ENCODE results near the gene SYNE1.

The SYNE1 gene

DNA sequence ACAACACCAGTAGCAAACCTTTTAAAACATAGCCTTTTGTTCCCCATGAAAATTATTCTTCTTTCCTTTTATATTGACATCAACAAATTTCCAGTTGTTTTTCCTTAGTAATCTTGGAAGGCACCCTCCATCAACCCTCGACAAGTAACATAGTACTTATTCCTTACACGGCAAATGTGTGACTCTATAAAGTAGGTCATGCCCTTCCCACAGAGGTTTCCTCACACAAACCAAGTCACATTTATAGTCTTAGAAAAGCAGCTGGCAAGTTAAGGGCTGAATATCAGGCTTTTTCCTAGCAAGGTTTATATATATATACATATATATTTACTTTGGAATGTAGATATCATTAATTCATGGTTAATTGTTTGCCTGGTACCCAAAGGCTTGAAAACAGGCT is 371.5 kb downstream of the SYNE1 start:
- no peak overlapping the region for H3K9ac ChIP-seq (ENCODE audit: low read length in 2 of 2)
- no peaks in the 10 kb centered on the region for H3K27me3 ChIP-seq (ENCODE audit: control insufficient read depth in 1 of 2, insufficient read depth in 2 of 2, low read length in 2 of 2)
- H3K27ac ChIP-seq (ENCODE audit: low read length), result no peak overlapping the region
- no peak overlapping the region for H3K4me3 ChIP-seq (ENCODE audit: low read length in 2 of 2)
- H3K9me3 ChIP-seq (ENCODE audit: control insufficient read depth in 2 of 2, low read length in 2 of 2), result no peaks in the 10 kb centered on the region
- peaks cover 24 to 32% of the 10 kb centered on the region in 2 donors for H3K36me3 ChIP-seq (ENCODE audit: control insufficient read depth in 2 of 2, insufficient read depth in 2 of 2, low read length in 2 of 2)
- peaks cover 3% of the 10 kb centered on the region for H3K4me1 ChIP-seq (ENCODE audit: control insufficient read depth, insufficient read depth, low read length)

DNA sequence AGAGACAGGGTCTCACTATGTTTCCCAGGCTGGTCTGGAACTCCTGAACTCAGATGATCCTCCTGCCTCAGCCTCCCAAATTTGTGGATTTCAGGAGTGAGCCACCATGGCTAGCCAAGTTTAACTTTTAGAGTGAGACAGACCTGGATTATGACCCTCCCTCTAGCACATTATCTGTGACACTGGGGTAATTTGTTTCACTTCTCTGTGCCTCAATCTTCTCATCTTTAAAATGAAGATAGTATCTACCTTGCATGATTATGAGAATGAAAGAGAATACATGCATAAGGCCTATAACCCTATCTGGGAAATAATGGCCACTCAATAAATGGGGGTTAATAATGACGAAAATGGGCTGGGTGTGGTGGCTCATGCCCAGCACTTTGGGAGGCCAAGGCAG is 373.6 kb downstream of the SYNE1 start:
- Histone ChIP-seq H3K4me3 (ENCODE audit: low read length in 2 of 2) (no peak overlapping the region), H3K27me3 (ENCODE audit: control insufficient read depth in 1 of 2, insufficient read depth in 2 of 2, low read length in 2 of 2) (no peaks in the 10 kb centered on the region), H3K9ac (ENCODE audit: low read length in 2 of 2) (no peak overlapping the region), H3K9me3 (ENCODE audit: control insufficient read depth in 2 of 2, low read length in 2 of 2) (no peaks in the 10 kb centered on the region), H3K4me1 (ENCODE audit: control insufficient read depth, insufficient read depth, low read length) (no peaks in the 10 kb centered on the region), H3K36me3 (ENCODE audit: control insufficient read depth in 2 of 2, insufficient read depth in 2 of 2, low read length in 2 of 2) (peaks cover 30 to 41% of the 10 kb centered on the region in 2 donors), H3K27ac (ENCODE audit: low read length) (no peak overlapping the region)

DNA sequence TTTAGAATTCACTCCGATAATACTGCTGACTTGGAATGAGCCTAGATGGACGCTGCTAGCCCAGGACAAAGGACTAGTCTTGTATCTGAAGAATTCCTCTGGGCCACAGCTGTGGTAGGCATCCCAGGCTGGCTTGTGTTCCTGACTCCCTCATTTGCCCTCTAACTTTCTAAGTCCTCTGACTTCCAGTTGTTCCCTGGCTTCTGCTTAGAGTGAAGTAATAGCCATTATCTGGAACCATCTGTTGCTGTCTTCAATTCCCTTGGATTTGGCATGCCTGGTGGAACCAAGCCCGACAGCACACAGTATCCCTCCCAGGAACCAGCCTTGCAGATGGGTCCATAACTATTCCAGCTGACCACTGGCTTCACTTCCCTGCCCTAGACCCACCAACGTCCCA is 376.0 kb downstream of the SYNE1 start:
- peaks cover 39 to 46% of the 10 kb centered on the region in 2 donors for H3K36me3 ChIP-seq (ENCODE audit: control insufficient read depth in 2 of 2, insufficient read depth in 2 of 2, low read length in 2 of 2)
- H3K9ac ChIP-seq (ENCODE audit: low read length in 2 of 2), result peak overlapping the region in 1 of 2 donors; percentile 13
- H3K4me1 ChIP-seq (ENCODE audit: control insufficient read depth, insufficient read depth, low read length), result no peaks in the 10 kb centered on the region
- no peaks in the 10 kb centered on the region for H3K9me3 ChIP-seq (ENCODE audit: control insufficient read depth in 2 of 2, low read length in 2 of 2)
- no peaks in the 10 kb centered on the region for H3K27me3 ChIP-seq (ENCODE audit: control insufficient read depth in 1 of 2, insufficient read depth in 2 of 2, low read length in 2 of 2)
- H3K4me3 ChIP-seq (ENCODE audit: low read length in 2 of 2), result no peak overlapping the region
- peak overlapping the region; percentile 37 for H3K27ac ChIP-seq (ENCODE audit: low read length)

DNA sequence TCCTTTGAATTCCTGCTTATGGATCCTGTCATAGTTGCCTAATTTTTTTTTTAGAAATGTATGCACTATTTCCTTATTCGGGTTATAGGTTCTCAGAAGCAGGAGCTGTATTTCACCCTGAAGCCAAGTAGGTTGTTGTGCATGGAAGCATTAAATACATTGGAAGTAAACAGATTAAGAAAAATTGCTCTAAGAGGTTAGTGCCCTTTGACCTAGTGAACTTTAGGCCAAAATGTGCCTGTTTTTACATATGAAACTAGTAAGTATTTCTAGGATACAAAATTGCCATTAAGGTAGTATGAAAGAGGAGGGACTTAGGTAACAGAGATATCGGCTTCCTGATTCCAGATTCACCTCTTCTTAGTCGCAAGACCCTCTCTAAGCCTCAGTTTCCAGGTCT is 377.9 kb downstream of the SYNE1 start:
- Histone ChIP-seq H3K27ac (ENCODE audit: low read length) (no peak overlapping the region), H3K4me1 (ENCODE audit: control insufficient read depth, insufficient read depth, low read length) (no peaks in the 10 kb centered on the region), H3K9ac (ENCODE audit: low read length in 2 of 2) (no peak overlapping the region), H3K27me3 (ENCODE audit: control insufficient read depth in 1 of 2, insufficient read depth in 2 of 2, low read length in 2 of 2) (no peaks in the 10 kb centered on the region), H3K9me3 (ENCODE audit: control insufficient read depth in 2 of 2, low read length in 2 of 2) (no peaks in the 10 kb centered on the region), H3K36me3 (ENCODE audit: control insufficient read depth in 2 of 2, insufficient read depth in 2 of 2, low read length in 2 of 2) (peaks cover 52 to 57% of the 10 kb centered on the region in 2 donors), H3K4me3 (ENCODE audit: low read length in 2 of 2) (no peak overlapping the region)

DNA sequence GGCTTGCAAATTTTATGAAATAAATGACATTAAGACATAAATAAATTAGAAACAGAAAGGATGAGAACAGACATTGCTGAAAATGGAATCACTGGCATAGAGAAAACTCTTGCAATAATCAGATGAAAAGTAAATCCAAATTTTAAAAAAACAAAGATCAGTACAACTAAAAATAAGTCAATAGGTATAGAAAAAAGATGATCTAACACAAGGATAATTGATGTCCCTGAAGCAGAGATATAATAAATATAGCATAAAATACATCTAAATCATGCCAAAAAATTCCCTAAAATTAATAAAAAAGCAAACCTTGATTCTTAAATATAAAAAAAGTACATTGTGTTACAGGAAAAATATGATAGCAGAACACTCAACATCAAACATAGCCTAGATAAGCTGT is 379.6 kb downstream of the SYNE1 start:
- Histone ChIP-seq H3K27me3 (ENCODE audit: control insufficient read depth in 1 of 2, insufficient read depth in 2 of 2, low read length in 2 of 2) (no peaks in the 10 kb centered on the region), H3K9me3 (ENCODE audit: control insufficient read depth in 2 of 2, low read length in 2 of 2) (no peaks in the 10 kb centered on the region), H3K27ac (ENCODE audit: low read length) (no peak overlapping the region), H3K36me3 (ENCODE audit: control insufficient read depth in 2 of 2, insufficient read depth in 2 of 2, low read length in 2 of 2) (peaks cover 51% of the 10 kb centered on the region in 2 donors), H3K9ac (ENCODE audit: low read length in 2 of 2) (no peak overlapping the region), H3K4me3 (ENCODE audit: low read length in 2 of 2) (no peak overlapping the region), H3K4me1 (ENCODE audit: control insufficient read depth, insufficient read depth, low read length) (no peaks in the 10 kb centered on the region)

DNA sequence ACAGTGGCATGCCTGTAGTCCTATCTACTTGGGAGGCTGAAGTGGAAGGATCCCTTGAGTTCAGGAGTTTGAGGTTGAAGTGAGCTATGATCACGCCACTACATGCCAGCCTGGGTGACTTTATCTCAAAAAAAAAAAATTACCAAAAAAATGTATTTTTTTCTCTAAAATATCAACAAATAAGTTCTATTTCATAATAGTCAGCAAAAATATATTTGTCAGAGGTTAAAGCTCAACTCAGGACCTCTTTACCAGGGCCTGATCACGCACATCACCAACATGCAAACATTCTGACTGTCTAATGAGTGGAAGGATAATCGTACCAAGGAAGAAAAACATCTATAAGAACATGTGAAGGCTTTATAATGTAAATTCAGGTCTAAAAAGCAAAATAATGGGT is 387.0 kb downstream of the SYNE1 start:
- H3K36me3 ChIP-seq (ENCODE audit: control insufficient read depth in 2 of 2, insufficient read depth in 2 of 2, low read length in 2 of 2), result peaks cover 15 to 22% of the 10 kb centered on the region in 2 donors
- no peak overlapping the region for H3K9ac ChIP-seq (ENCODE audit: low read length in 2 of 2)
- no peaks in the 10 kb centered on the region for H3K27me3 ChIP-seq (ENCODE audit: control insufficient read depth in 1 of 2, insufficient read depth in 2 of 2, low read length in 2 of 2)
- no peak overlapping the region for H3K27ac ChIP-seq (ENCODE audit: low read length)
- H3K9me3 ChIP-seq (ENCODE audit: control insufficient read depth in 2 of 2, low read length in 2 of 2), result no peaks in the 10 kb centered on the region
- no peak overlapping the region for H3K4me3 ChIP-seq (ENCODE audit: low read length in 2 of 2)
- peaks cover 16% of the 10 kb centered on the region for H3K4me1 ChIP-seq (ENCODE audit: control insufficient read depth, insufficient read depth, low read length)

DNA sequence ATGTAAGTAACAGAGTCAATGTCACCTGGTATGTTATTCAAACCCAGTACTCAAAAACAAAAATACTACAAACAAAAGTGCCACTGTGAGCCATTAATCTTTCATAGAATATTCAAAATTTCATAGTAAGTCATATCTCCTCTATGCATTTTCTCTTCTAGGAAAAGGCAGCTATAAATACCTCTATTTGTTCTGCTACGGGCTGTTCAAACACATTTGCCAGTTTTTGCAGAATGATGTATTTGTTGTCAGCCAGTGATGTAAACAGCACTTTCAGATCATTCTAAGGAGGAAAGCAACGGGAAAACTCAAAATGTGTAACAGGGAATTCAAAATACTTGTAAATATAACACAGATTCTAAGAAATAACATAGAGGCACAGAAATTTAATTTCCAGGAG is 388.2 kb downstream of the SYNE1 start:
- Histone ChIP-seq H3K27ac (ENCODE audit: low read length) (peak overlapping the region; percentile 19), H3K9me3 (ENCODE audit: control insufficient read depth in 2 of 2, low read length in 2 of 2) (no peaks in the 10 kb centered on the region), H3K4me1 (ENCODE audit: control insufficient read depth, insufficient read depth, low read length) (peaks cover 18% of the 10 kb centered on the region), H3K27me3 (ENCODE audit: control insufficient read depth in 1 of 2, insufficient read depth in 2 of 2, low read length in 2 of 2) (no peaks in the 10 kb centered on the region), H3K9ac (ENCODE audit: low read length in 2 of 2) (no peak overlapping the region), H3K4me3 (ENCODE audit: low read length in 2 of 2) (no peak overlapping the region), H3K36me3 (ENCODE audit: control insufficient read depth in 2 of 2, insufficient read depth in 2 of 2, low read length in 2 of 2) (peaks cover 12 to 13% of the 10 kb centered on the region in 2 donors)

DNA sequence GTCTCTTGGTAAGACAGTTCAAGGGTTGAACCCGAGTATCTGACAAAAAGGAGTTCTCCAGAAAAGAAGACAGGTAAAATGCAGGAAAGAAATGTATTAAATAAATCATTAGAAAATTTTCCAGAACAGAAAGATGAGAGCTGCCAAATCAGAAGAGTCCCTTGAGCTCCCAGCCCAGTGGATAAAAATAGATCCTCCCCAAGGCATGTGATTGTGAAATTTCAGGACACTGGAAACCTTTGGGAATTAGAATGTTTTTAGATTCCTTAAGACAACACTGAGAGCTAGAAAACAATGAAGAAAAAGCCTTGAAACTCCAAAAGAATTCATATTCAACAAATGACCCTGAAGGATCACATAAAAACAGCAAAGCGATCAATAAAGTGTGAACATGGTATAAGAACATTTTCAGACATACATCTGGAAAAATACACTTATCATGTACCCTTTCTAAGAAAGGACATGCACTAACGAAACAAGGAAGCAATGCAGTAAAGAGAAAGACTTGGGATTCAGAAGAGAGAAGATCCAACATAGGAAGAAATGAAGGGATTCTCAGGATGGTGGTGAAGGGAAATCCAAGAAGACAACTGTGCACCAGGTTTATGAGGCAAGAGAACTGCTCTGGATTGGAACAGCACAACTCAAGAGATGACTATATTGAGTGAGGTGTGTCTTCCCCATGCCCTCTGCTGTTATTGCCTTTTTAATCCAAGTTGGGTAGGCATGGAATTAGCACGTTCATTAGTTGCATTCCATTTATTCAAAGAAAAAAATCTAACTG is 390.4 kb downstream of the SYNE1 start:
- no peaks in the 10 kb centered on the region for H3K27me3 ChIP-seq (ENCODE audit: control insufficient read depth in 1 of 2, insufficient read depth in 2 of 2, low read length in 2 of 2)
- no peak overlapping the region for H3K4me3 ChIP-seq (ENCODE audit: low read length in 2 of 2)
- H3K9me3 ChIP-seq (ENCODE audit: control insufficient read depth in 2 of 2, low read length in 2 of 2), result no peaks in the 10 kb centered on the region
- H3K9ac ChIP-seq (ENCODE audit: low read length in 2 of 2), result no peak overlapping the region
- H3K27ac ChIP-seq (ENCODE audit: low read length), result no peak overlapping the region
- H3K36me3 ChIP-seq (ENCODE audit: control insufficient read depth in 2 of 2, insufficient read depth in 2 of 2, low read length in 2 of 2), result peaks cover 17 to 23% of the 10 kb centered on the region in 2 donors
- H3K4me1 ChIP-seq (ENCODE audit: control insufficient read depth, insufficient read depth, low read length), result peaks cover 18% of the 10 kb centered on the region

DNA sequence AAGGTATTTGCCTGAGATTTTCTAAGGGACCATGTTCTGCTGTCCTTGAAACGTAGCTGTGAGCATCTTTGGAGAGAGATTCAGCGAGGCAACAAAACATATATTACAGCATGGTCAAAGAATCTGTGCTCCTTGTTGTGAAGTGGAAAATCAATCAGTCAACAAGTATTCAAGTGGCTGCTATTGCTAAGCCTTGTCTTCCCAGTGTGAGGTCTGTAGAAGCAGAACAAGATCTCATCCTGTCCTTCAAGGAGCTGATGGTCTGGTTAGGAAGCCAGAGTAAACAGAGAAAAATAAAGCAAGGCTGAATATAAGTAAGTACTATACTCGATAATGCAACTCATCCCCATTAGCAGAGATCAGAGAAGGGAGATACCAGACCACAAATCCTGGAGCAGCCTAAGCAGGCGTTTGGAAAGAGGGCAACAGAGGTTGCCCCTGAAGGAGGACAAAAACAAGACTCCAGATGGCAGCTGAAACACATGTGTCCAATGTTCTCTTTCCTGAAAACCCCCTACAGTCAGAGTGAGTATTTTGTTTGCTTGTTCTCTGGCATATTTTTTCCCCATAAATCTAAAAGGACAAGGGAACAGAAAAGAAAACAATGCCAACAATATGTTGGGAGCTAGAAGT is 392.0 kb downstream of the SYNE1 start:
- H3K36me3 ChIP-seq (ENCODE audit: control insufficient read depth in 2 of 2, insufficient read depth in 2 of 2, low read length in 2 of 2), result peaks cover 33 to 37% of the 10 kb centered on the region in 2 donors
- H3K4me1 ChIP-seq (ENCODE audit: control insufficient read depth, insufficient read depth, low read length), result peaks cover 18% of the 10 kb centered on the region
- no peak overlapping the region for H3K4me3 ChIP-seq (ENCODE audit: low read length in 2 of 2)
- H3K9ac ChIP-seq (ENCODE audit: low read length in 2 of 2), result no peak overlapping the region
- peak overlapping the region; percentile 6 for H3K27ac ChIP-seq (ENCODE audit: low read length)
- H3K9me3 ChIP-seq (ENCODE audit: control insufficient read depth in 2 of 2, low read length in 2 of 2), result no peaks in the 10 kb centered on the region
- H3K27me3 ChIP-seq (ENCODE audit: control insufficient read depth in 1 of 2, insufficient read depth in 2 of 2, low read length in 2 of 2), result no peaks in the 10 kb centered on the region

DNA sequence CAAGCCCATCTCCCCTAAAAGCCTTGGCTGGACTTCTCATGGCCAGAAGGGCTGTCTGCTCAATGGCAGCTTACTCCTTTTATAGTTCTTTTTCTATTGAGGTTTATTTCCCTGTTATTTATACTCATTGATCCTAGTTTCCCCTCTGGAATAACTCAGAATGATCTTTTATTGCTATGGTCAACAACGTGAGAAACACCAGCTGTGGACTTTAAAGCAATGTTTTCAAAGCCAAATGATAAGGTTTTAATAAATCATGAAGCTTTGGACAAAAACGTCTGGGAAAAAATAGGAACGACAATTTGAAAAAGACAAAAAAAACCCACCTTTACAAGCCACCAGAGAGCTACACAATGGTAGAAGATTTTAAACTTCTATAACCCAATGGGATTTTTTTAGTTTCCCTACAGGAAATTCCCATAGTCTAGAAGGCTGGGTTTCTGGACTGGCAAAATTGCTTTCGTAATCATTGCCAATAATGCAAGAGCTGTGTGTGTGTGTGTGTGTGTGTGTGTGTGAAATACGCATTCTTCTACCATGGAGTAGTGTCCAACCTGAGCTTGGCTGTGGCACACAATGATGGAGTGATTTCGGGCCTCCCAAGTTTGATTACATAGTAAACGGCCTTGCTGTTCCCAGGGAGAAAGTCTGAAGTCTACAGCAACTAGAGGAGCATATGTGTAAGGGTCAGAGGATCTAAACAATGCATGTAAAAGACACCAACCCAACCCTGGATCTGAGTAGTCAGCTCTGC is 396.0 kb downstream of the SYNE1 start:
- Histone ChIP-seq H3K27ac (ENCODE audit: low read length) (no peak overlapping the region), H3K4me3 (ENCODE audit: low read length in 2 of 2) (no peak overlapping the region), H3K4me1 (ENCODE audit: control insufficient read depth, insufficient read depth, low read length) (peaks cover 8% of the 10 kb centered on the region), H3K36me3 (ENCODE audit: control insufficient read depth in 2 of 2, insufficient read depth in 2 of 2, low read length in 2 of 2) (peaks cover 51 to 56% of the 10 kb centered on the region in 2 donors), H3K27me3 (ENCODE audit: control insufficient read depth in 1 of 2, insufficient read depth in 2 of 2, low read length in 2 of 2) (no peaks in the 10 kb centered on the region), H3K9ac (ENCODE audit: low read length in 2 of 2) (no peak overlapping the region), H3K9me3 (ENCODE audit: control insufficient read depth in 2 of 2, low read length in 2 of 2) (no peaks in the 10 kb centered on the region)

All from stomach smooth muscle (tissue), 2 donors.